A673 (cell line): ENCODE measurements around the gene IGSF11.

ENCODE experiments used
- EZH2 ChIP-seq: fragments of 200-600 bp; sonication (generic); IDR thresholded peaks from 2 replicates; pipeline ENCODE4 v1.6.1; 2017; ENCODE audit warnings: borderline replicate concordance, low read depth, mild to moderate bottlenecking, mixed read lengths, antibody characterized with exemption, low read length; ENCODE audit not compliant: poor library complexity, severe bottlenecking
- TF ChIP-seq, protein P1 (sequence below): fragments of 300-800, 200-600 bp; sonication (generic); conservative IDR thresholded peaks from 2 replicates; pipeline ENCODE4 v1.5.1; 2017; ENCODE audit warnings: low read depth, mild to moderate bottlenecking, antibody characterized with exemption, low read length, moderate library complexity, mixed read lengths

DNA sequence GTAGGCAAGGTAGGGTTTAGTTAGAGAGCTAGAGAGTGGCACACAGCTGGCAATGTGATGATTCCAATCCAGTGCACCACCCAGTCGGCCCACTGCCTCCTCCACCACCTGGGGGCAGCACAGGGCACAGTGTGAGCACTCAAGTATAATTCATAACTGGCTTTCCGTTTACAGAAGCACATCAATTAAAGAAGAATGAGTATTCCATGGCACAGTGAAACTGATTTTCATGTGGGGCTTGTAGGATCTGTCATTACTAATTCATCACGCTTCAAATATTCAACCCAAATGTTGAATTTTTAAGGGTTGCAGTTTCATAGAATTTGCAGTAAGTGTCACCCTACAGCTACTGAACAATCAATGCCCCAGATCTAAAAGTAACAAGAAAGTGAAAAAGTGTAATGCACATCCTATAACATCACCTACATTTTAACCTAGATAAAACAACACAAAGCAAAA lies 149.9 kb downstream of the IGSF11 start:
- TF ChIP-seq, protein P1, sequence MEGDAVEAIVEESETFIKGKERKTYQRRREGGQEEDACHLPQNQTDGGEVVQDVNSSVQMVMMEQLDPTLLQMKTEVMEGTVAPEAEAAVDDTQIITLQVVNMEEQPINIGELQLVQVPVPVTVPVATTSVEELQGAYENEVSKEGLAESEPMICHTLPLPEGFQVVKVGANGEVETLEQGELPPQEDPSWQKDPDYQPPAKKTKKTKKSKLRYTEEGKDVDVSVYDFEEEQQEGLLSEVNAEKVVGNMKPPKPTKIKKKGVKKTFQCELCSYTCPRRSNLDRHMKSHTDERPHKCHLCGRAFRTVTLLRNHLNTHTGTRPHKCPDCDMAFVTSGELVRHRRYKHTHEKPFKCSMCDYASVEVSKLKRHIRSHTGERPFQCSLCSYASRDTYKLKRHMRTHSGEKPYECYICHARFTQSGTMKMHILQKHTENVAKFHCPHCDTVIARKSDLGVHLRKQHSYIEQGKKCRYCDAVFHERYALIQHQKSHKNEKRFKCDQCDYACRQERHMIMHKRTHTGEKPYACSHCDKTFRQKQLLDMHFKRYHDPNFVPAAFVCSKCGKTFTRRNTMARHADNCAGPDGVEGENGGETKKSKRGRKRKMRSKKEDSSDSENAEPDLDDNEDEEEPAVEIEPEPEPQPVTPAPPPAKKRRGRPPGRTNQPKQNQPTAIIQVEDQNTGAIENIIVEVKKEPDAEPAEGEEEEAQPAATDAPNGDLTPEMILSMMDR: peak; percentile 95
- TF ChIP-seq EZH2: no peak
